NCI-H82 treated with DMSO at 0.1 percent for 48 hours (cell line): Measurements from ENCODE around the gene PCK2.
A peak's percentile ranks its signal among the peaks of the same experiment; 100 is the strongest.

ENCODE experiments used
- DNase-seq: peaks from one replicate; lab custom pipeline; 2025; ENCODE audit not compliant: unreplicated experiment; lab: John Stamatoyannopoulos, UW

PCK2 gene

DNA sequence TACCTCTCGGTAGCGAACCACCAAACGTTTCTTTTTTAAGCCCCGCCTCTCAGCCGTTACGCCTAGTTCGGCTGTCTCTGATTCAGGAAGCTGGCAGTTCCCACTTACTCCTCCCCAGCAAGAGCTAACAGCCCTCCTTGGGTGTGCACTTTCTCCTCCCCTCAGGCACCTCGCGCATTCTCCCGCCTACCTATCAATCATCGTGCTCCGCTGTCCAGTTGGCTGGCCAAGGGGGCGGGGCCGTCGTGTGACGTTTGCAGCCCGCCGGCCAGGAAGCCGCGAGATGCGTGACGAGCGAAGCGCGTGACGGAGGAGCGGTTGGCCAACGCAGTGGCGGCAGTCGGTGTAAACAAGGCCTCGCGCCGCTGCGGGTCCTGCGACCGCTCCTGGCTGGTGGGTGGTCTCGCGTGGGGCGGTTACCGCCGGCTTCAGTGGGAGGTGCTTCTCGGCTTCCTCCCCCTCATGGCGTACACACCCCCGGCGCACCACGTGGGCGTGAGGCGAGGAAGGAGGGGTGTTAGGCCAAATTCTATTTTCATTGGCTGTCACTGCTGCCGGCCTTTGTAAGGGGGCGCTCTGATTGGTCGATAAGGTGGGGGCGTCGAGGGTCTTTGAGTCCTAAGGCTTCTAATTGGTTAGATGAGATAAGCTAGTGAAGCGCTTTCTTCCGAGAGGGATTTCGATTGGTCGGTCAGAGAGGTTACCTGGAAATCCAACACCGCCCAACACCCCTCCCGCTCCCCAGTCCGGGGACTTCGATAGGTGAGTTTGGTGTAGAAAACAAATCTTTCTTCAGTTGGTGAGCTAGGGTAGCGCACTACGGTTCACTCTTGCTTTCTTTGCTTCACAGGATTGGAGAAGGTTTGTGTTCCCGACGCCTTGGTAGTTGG, 20.7 kb downstream of the PCK2 start, which contains the start of the genes DCAF11 and NRL:
TSS of gene DCAF11 (plus strand) at position 246 of the 890 bp plus-strand sequence. CDS start 818 bp downstream, outside the sequence.
TSS of gene NRL (minus strand) at position 418 of the 890 bp plus-strand sequence. CDS start 32,101 bp downstream, outside the sequence.
- DNase-seq: peak; percentile 97

DNA sequence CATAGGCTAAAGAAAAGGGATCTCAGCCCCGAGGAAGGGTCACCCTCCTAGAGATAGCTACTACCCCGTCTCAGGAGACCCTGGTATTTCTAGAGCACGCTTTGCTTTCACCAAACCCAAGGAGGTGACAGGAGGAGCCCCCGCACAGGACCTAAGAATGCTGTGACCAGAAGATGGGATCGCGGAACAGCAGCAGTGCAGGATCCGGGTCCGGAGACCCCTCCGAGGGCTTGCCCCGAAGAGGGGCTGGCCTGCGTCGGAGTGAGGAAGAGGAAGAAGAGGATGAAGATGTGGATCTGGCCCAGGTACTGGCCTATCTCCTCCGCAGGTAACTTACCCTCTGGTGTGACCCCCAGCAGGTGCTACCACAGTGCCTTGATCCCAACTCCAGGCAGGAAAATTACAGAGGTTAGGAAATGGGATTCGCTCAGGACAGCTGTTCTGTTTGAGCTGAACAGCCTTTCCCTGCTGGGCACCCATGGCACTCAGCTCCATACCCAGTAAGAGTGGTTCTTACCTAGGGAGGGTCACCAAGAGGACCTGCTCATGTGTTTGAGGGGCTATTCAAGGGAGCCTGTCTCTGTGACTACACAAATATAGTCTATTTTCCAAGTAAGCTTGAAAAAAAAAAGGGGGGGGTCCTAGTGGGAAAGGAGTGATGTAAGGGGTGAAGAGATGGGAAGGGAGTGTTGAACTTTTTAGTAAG, 21.5 kb downstream of the PCK2 start:
- DNase-seq: no peak

DNA sequence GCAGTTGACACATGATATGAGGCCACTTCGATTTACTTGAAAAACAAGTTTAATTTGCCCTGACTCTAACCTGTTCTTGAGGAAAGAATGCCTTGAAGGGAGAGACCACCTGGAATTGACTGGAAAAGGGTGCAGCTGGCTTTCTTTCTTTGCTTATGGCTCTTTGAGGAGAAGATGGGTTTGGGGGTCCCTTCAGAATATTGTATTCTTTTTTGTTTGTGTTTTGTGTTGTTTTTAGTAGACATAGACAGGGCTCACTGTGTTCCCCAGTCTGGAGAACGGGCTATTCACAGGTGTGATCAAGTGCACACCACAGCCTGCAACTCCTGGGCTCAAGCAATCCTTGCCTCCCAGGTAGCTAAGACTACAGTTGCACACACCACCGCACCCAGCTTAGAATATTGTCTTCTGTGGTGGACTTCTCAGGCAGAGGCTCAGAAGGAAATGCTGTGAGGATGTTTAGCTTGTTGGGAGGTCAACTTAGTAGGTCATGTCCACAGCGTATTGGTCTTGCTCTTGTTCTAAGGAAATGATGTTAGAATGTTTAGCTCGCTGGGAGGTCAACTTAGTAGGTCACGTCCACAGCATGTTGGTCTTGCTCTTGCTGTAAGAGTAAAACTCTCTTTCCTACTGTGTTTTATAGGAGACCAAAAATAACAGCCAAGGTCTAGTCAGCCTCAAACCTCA, 22.2 kb downstream of the PCK2 start:
- DNase-seq: no peak

DNA sequence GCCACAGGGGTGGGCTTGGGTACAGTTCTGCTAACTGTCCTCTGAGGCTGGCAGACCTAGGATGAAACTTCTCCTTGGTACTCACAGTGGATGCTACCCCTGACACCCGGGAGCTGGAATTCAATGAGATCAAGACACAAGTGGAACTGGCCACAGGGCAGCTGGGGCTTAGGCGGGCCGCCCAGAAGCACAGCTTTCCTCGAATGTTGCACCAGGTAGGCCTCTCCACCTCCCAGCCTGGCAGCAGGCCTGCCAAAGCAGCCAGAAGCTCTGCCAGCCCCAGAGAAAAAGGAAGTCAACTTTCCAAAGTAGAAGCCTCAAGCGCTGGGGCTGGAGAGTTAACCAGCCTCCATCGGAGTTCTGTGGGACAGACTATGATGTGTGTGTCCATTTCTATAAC, 23.1 kb downstream of the PCK2 start:
- DNase-seq: no peak

DNA sequence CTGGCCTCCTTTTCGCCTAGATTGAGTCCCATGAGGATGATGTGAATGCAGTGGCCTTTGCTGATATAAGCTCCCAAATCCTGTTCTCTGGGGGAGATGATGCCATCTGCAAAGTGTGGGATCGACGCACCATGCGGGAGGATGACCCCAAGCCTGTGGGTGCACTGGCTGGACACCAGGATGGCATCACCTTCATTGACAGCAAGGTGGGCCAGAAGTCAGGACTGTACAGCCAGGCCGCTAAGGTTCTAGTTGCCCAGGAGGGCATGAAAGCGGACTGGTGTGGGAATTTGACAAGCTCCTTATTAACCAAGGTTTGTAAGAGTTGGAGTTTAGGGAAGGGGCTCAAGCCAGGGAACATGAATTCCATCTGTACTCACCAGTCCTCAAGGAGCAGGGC, 25.6 kb downstream of the PCK2 start:
- DNase-seq: no peak

DNA sequence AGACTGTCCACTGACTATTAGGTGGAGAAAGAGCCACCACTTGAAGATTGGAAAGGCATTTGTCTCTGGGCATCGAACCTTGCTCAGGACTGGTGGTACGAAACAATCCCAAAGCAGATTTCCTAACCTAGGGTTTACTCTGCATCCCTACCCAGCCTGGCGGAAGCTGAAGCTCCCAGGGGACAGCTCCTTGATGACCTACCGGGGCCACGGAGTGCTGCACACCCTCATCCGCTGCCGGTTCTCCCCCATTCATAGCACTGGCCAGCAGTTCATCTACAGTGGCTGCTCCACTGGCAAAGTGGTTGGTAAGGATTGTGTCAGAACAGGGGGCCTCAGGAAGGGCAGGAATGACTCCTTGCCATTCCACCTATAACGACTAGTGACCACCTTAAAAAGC, 27.1 kb downstream of the PCK2 start:
- DNase-seq: no peak

DNA sequence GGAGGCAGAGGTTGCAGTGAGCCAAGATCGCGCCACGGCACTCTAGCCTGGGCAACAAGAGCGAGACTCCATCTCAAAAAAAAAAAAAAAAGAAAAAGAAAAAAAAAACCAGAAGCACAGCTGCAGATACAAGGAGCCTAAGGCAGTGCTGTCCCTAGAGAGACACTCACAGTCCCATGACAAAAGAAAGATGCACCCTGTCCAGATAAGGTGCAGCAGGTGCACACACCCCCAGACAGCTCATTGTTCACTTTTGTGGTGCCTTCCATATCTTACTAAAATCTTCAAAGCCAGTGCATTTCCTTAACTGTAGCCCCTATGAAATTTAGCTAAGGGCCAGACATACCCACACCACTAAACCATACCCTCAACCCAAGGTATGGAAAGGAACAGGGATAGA, 28.3 kb downstream of the PCK2 start:
- no peak for DNase-seq

DNA sequence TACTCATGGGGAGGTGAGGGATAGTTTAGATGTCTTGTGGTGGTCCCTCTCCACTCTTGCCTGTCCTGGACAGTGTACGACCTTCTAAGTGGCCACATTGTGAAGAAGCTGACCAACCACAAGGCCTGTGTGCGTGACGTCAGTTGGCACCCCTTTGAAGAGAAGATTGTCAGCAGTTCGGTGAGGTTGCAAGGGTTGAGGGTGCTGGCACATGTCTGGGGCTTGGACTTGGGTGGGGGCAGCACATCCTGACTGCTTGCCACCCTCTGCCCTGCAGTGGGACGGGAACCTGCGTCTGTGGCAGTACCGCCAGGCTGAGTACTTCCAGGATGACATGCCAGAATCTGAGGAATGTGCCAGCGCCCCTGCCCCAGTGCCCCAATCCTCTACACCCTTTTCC, 28.8 kb downstream of the PCK2 start:
- DNase-seq: no peak

DNA sequence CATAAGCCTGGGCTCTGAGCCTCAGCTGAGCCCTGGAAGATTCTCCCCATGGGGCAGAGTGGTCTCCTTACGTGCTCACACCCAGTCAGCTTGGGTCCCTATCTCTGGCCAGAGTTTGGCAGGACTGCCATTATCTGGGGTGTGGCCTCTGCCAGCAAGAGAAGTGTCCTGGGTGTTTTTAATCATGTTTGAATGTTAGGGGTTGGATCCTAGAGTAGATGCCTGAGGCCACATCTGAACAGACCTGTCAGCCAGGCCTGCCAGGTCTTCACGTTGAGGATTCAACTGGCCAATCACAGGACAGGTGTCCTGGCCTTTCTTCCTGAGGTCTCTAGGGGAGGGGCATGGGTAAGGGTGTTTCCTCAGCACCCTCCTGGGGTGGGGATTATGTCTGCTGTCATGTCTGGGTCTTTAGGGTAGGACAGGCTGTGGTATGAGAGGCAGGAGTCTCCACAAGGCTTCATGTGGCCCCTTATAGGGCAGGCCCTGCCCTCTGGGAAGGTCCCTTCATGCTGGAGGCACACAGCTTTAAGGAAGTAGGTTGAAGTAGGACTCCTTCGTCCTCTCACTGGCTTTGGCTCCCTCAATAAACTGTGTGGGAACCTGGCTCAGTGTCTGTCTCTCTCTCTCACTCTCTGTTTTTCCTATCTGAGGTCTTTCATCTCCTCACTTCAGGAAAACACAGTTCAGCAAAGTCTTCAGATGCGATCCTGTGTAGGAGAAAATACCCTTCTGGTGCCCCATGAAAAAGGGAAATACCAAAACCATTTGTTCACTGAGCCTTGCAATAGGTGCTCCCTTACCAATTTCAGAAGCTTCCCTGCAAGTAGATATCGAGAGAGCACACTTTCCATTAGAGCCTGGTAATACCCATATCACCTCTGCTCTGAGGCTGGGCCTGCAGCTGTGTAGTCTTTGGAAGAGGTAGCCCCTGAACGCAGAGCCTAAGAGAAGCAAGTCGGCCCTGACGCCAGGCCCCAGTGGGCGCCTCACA, 29.6 kb downstream of the PCK2 start:
- no peak for DNase-seq

DNA sequence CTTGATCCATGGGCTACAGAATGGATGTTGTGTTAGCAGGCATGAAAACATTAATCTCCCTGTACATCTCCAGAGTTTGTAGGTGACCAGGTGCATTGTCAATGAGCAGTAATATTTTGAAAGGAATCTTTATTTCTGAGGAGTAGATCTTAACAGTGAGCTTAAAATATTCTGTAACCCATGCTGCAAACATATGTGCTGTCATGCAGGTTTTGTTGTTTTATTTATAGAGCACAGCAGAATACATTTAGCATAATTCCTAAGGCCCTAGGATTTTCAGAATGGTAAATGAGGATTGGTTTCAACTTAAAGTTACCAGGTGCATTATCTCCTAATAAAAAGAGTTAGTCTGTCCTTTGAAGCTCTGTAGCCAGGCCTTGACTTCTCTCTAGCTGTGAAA, 32.8 kb downstream of the PCK2 start:
- no peak for DNase-seq

DNA sequence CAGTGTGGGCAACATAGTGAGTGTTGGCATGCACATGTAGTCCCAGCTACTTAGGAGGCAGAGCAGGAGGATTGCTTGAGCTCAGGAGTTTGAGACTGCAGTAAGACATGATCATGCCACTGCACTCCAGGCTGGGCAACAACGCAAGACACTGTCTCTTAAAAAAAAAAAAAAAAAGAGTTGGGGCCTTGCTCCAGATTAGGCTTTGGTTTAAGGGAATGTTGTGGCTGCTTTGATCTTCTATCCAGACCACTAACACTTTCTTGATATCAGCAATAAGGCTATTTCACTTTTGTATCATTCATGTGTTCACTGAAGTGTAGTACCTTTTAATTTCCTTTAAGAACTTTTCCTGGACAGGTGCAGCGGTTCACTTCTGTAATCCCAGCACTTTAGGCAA, 33.6 kb downstream of the PCK2 start:
- no peak for DNase-seq

DNA sequence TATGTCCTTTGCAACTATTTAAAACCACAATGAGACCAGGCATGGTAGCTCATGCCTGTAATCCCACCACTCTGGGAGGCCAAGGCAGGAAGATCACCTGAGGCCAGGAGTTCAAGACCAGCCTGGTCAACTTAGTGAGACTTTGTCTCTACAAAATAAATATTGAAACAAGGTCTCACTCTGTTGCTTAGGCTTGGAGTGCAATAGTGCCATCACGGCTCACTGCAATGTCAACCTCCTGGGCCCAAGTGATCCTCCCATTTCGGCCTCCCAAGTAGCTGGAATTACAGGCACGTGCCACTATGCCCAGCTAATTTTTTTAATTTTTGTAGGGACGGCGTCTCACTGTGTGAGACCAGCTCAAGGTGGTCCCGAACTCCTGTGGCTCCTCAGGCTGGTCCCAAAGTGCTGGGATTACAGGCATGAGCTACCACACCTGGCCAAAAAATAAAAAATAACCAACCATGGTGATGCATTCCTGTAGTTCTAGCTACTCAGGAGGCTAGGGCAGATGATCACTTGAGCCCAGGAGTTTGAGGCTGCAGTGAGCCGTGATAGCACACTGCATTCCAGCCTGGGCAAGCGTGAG, 35.4 kb downstream of the PCK2 start:
- DNase-seq: no peak

DNA sequence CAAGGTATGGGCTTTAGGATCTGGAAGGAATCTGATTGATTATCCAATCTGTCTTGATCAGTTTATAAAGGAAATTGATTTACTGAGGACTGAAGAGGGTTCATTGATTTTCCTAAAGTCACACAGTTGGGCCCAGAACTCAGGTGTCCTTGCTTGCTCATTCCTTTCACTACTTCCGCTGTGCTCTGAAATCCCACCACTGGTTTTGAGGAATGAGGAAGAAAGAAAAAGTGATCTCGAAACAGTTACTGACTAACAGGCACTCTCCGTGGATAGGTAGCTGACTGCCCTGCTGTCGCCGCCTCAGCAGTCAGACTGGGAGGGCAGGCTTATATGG, 36.2 kb downstream of the PCK2 start, which contains the start of gene FITM1:
TSS of gene FITM1 (plus strand) at position 280 of the 337 bp plus-strand sequence. CDS start 905 bp downstream, outside the sequence.
- DNase-seq: no peak

DNA sequence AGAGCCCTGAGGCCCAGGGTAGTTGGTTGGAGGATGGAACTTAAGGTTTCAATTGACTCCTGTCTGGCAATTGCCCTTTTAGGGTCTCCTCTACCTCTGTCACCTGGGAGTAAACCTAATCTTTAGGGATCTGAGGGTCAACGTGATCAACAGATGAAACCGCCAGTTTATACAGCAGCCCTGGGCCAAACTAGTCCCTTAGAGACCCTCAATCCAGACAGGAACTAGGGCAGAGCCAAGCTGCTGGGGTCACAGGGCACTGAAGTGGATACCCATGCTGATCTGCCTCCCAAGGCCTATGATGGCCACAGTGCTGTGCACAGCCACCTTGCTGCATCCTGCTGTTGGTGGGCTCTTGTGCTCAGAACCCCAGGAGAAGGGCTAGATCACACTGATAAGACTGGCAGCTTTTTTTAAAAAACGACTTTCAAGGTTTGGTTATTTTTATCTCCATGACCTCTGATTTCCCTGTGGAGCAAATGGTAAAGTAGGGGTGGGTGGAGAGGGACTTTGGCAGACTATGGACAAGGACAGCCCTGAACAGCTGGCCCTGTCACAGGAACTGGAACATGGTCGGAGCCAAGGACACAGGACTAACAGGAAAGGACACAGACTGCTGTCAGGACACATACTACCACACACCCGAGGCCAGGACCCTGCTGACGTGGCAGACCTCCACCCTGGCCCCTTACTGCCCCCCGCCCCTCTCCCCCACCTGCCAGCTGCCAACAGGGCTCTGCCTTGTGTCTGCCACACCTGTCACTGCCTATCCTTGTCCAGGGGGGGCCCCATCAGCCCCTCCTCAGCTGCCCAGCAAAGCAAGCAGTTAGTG, 36.8 kb downstream of the PCK2 start:
- no peak for DNase-seq

DNA sequence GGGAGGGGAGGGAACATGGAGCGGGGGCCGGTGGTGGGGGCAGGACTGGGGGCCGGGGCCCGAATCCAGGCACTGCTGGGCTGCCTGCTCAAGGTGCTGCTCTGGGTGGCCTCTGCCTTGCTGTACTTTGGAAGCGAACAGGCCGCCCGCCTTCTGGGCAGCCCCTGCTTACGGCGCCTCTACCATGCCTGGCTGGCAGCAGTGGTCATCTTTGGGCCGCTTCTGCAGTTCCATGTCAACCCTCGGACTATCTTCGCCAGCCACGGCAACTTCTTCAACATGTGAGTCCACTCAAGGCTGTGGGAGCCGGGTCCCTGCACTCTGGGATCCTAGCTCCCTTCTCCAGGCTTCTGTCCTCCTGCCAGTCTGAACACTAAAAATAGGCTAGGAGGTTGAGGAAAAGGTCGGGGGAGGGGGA, 37.4 kb downstream of the PCK2 start:
- DNase-seq: no peak

DNA sequence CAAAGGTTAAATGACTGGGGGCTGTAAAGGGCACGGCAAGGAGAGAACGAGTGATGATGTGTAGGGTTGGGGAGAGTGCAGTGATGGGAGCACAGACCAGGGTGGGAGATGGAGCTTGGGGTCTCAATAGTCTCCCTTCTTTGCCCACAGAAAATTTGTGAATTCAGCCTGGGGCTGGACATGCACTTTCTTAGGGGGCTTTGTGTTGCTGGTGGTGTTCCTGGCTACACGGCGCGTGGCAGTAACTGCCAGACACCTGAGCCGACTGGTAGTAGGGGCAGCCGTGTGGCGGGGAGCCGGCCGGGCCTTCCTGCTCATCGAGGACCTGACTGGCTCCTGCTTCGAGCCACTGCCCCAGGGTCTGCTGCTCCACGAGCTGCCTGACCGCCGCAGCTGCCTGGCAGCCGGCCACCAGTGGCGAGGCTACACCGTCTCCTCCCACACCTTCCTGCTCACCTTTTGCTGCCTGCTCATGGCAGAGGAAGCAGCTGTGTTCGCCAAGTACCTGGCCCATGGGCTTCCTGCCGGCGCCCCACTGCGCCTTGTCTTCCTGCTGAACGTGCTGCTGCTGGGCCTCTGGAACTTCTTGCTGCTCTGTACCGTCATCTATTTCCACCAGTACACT, 38.1 kb downstream of the PCK2 start:
- DNase-seq: no peak

DNA sequence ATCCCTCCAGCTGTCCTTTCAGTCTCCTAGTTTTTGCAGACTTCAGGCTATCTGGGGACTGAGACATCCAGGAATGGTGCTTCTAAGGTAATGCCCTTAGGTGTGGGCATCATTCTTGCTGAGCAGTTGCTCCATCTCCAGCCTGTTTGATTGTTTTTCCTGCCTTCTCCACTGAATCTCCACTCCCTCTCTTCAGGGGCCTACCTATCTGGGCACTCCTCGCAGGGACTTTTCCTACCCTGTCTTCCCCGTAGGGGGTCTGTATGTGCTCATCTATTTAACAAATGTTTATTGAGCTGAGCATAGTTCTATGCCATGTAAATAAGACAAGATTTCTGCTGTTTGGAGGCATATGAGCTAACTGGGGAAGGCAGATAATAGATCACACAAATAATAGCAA, 38.9 kb downstream of the PCK2 start:
- DNase-seq: no peak

DNA sequence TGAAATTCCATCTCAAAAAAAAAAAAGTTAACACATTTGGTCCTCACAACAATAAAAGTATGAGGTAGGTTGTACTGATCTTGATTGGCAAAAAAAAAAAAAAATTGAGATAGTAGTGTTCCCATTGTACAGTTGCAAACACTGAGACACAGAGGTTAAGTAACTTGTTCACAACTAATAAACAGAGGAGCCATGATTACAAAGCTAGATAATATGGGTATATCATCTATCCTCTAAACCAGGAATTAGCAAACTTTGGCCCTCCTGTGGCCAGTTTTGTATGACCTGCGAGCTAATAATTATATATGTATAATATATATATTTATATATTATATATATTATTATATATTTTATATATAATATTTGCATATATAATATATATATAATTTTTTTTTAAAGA, 39.6 kb downstream of the PCK2 start:
- no peak for DNase-seq

DNA sequence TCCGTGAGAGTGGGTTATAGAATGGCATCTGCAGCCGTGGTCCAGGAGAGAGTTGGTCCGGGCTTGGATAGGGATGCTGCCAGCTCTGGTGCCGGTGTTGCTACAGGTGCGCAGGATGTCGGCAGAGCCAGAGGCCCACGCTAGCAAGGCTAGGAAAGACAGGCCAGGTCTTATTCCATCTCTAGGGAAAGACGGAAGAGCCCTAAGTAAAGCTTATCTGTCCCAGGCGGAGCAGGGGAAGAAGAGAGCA, 41.4 kb downstream of the PCK2 start:
- DNase-seq: no peak
